Fibroblast of skin of abdomen (primary cell): ENCODE measurements around the gene KAT2A.

Source experiments
- DNase-seq: peaks from one replicate; pipeline ENCODE4 v3.0.0-alpha.2; 2013

The KAT2A gene

GRCh38 chr17:42092939-42093338, 28.2 kb downstream of the KAT2A start:
- DNase-seq: no peak

GRCh38 chr17:42090964-42091790, 30.0 kb downstream of the KAT2A start:
- DNase-seq: no peak

GRCh38 chr17:42088736-42089135, 32.4 kb downstream of the KAT2A start:
- DNase-seq: no peak

DNA sequence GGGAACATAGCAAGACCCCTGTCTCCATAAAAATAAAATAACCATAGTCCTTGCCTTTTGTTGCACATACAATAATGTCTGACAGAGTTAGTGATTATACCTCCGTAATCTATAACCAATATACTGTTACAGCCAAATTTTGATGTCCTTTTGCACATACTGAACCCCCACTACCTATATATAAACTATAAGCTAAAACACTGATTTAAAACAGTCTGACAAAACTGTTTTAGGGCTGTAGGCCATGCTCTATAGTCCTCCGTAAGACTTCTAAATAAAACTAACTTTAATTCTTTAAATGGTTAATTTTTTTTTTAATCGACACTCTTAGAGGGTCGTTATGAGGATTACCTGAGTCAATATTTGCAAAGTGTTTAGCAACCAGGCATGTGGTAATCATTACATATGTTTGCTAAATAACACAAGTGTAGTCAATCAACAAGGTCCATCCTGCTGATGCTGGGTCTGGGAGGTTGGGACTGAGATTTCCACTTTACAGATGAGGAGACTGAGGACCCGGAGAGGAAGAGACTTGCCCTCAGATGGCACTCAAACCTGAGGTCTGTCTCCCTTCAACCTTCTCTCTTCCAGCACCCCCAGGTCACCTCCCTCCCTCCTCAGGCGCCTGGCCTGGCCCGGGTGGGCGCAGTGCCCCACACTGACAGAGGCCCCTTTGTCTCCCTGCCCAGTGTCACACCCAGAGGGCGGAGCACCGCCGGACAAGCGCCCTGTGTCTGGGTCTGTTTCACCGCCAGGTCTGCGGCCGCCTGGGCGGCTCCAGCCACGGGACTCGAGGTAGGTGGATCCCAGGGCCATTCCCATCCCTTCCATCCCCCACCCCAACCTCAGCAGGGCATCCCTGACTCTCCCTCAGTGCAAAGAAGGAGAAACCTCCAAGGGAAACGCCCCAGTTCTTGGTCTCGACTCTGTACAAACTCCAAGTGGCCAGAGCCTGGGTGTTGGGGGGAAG, 33.1 kb downstream of the KAT2A start:
- DNase-seq: no peak

DNA sequence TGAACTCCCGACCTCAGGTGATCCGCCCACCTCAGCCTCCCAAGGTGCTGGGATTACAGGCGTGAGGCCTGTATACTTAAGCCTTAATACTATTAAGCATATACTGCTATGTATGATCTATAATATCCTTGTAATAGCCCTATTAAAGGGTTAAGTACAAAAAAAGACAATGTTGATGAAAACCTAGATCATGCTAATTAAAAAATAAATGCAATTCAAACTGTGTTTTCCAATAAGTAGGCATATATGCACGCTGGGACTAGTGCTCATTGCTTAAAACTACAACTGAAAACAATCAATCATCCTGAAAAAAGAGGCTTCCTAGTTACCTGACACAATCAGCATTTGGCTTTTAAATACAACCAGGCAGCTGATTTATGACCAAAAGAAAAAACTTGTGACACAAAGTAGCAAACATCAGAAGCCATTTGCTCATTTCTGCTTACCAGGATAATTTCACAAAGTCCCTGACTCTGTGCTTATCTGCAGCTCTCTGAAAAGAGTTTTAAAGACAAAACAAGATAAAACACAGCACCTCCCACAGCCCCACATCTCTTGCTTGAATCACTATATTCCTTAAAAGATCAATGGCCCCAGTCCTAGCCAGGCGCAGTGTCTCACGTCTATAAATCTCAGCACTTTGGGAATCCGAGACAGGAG, 34.0 kb downstream of the KAT2A start:
- no peak for DNase-seq

DNA sequence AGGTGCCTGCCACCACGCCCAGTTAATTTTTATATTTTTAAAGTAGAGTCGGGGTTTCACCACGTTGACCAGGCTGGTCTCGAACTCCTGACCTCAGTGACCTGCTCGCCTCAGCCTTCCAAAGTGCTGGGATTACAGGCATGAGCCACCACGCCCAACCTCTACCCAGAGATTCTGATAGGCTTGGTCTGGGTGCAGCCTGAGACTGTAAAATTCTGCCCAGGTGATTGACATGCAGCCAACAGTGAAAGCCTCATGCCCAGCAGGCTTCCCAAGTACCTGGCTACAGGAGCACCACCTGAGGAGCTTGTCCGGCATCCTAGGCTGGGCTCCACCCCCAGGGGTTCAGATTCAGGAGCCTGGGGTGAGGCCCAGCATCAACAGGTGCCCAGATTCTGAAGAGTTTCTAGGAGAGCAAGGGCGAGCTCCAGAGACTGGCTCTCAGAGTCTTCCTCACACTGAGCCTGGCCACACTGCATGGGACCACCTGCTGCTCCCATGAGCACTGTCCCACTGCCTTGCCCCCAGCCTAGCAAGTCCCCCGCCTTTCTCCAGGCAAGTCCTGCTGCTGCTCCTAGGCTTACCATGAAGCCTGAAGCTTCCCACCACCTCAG, 39.5 kb downstream of the KAT2A start:
- DNase-seq: no peak

DNA sequence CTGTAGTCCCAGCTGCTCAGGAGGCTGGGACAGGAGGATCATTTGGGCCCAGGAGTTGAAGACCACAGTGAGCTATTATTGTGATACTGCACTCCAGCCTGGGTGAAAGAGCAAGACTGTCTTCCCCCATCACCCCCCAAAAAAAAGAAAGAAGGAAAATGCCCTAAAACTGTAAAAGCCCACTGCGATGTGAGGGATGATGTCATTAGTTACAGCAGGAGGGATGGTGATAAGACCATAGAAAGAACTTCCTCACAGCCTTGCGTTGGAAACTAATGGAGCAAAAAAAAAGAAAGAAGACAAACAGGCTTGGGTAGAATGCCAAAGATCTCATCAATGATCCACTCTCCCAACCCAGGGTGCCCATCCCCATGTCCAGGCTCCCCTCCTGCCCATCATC, 41.6 kb downstream of the KAT2A start:
- no peak for DNase-seq

- no peak for DNase-seq
Observed at GRCh38 chr17:42078396-42079043, 42.6 kb downstream of the KAT2A start.

DNA sequence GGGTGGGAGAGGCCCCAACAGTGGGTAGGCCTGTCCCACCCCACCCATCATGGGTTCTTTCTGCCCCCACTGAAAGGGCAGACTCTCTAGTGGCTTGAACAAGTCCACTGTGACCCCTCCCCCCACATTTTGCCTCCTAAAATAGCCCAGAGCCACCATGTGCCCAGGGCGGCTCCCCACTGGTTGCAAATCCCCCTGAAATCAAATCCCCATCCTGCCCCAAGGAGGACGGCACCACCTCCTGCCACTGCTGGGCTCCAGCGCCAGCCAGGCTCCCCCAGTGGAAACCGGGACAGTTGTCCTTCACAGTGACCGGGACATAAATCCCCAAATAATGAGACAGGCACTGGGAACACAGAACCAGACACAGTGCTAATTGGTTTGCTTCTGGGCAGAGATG, 43.4 kb downstream of the KAT2A start:
- no peak for DNase-seq

- DNase-seq: no peak
Observed at GRCh38 chr17:42076797-42077559, 44.2 kb downstream of the KAT2A start.

GRCh38 chr17:42075789-42076188, 45.4 kb downstream of the KAT2A start:
- DNase-seq: no peak

DNA sequence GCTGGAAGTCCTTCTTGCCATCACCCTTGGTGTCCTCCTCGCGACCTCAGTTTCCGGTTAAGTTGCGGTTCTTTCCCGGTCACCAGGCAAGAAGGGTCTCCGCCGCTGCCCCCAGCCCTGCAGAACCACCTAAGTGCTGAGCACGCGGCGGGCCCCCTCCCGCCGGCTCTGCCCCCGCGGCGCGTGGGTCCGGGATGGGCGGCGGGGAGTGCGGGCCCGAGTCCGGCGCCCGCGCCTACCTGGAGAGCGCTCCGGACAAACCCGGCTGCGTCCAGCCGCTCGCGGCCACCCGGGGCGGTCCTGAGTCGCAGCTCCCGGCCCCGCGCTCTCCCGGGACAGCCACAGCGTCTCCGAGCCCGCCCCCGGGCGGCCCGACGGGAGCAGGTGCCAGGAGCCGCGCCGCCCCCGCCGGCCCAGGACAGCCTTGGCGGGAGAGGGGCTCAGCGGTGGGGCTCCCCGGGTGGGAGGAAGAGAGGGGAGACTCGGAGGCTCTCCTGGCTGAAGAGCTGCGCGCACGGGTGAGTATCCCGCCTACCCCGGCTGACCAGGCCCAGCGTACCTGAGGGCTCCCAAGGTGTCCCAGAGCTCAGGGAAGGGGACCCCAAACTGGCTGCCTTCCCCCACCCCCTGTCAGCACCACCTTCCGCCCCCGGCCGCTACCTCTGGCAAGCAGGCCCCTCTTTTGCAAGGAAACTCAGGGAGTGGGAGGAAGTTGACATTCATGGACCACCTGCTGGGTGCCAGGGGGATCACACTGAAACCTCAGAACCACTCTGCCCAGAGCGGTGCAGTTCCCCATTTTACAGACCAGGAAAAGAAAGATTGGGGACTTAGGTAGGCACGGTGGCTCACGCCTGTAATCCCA, 48.6 kb downstream of the KAT2A start:
- no peak for DNase-seq

DNA sequence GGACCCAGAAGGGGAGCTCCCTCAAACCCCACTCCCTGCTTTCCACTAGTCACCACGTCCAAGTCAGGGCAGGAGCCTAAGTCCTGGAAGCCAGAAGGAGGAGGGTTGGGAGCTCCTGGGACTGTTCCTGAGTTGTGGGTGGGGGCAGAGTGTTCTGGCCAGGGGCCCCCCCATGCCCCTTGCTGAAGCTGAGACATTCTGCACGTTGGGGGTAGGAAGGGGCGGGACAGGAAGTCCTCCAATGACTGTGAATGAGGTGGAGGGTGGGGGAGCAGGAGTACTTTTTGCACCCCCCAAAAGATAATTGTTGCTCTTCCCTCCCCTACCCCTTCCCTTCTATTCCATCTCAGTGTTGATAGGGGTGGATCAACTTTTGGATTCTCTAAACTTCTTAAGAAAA, 49.4 kb downstream of the KAT2A start:
- DNase-seq: no peak

GRCh38 chr17:42068979-42069378, 52.2 kb downstream of the KAT2A start:
- no peak for DNase-seq

- DNase-seq: peak; percentile 21
Observed at GRCh38 chr17:42067371-42068091, 53.6 kb downstream of the KAT2A start.

GRCh38 chr17:42065201-42065600, 56.0 kb downstream of the KAT2A start:
- DNase-seq: no peak
